Measurements from ENCODE around the gene RNF166. TPM values are rescaled to one million over a fixed set of nuclear protein-coding genes. Genes with fewer than 3 reads are reported as not detected.

RNF166 gene
- total RNA-seq, 2 experiments from 2014 or later = 80.7 to 82.4 TPM

DNA sequence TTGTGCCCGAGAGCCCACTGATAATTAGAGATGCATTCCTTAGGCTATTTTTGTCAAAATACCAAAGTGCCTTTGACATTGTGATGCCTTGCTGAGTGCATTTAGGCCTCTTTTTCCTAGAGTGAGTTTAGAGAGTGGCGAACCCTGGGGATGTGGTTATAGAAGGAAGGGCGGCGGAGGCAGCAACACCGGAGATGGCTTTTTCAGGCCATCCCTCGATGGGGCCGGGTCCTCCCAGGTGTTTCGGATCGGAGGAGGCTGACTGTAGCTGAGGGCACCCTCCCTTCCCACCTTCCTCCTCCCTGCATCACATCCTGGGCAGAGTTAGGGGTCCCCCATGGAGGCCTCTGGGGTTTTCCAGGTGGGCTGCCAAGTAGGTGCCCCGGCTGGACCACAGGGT lies 13.3 kb downstream of the RNF166 start:
- Mint-ChIP-seq H3K36me3 (ENCODE audit: low read depth) (peaks cover 4% of the 10 kb centered on the region), H3K4me3 (no peak overlapping the region), H3K4me1 (ENCODE audit: low read depth) (peaks cover 34% of the 10 kb centered on the region), H3K27ac (no peak overlapping the region), H3K9me3 (no peaks in the 10 kb centered on the region), H3K27me3 (no peaks in the 10 kb centered on the region)
- intact Hi-C loops (cut with micrococcal nuclease) = no loop called here
- ChIA-PET POLR2A (interaction anchor here (0.7 to 3.5 kb wide), 3 partner anchors 8 to 11 kb away, joined by 3 to 21 read pairs (median 6); no protein-coding TSS in a partner anchor), CTCF (no interaction called here)
- ATAC-seq (no peak), DNase-seq (no peak)
- TF ChIP-seq, protein P1, sequence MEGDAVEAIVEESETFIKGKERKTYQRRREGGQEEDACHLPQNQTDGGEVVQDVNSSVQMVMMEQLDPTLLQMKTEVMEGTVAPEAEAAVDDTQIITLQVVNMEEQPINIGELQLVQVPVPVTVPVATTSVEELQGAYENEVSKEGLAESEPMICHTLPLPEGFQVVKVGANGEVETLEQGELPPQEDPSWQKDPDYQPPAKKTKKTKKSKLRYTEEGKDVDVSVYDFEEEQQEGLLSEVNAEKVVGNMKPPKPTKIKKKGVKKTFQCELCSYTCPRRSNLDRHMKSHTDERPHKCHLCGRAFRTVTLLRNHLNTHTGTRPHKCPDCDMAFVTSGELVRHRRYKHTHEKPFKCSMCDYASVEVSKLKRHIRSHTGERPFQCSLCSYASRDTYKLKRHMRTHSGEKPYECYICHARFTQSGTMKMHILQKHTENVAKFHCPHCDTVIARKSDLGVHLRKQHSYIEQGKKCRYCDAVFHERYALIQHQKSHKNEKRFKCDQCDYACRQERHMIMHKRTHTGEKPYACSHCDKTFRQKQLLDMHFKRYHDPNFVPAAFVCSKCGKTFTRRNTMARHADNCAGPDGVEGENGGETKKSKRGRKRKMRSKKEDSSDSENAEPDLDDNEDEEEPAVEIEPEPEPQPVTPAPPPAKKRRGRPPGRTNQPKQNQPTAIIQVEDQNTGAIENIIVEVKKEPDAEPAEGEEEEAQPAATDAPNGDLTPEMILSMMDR (IDR thresholded peaks at IDR 0.05) = no peak

DNA sequence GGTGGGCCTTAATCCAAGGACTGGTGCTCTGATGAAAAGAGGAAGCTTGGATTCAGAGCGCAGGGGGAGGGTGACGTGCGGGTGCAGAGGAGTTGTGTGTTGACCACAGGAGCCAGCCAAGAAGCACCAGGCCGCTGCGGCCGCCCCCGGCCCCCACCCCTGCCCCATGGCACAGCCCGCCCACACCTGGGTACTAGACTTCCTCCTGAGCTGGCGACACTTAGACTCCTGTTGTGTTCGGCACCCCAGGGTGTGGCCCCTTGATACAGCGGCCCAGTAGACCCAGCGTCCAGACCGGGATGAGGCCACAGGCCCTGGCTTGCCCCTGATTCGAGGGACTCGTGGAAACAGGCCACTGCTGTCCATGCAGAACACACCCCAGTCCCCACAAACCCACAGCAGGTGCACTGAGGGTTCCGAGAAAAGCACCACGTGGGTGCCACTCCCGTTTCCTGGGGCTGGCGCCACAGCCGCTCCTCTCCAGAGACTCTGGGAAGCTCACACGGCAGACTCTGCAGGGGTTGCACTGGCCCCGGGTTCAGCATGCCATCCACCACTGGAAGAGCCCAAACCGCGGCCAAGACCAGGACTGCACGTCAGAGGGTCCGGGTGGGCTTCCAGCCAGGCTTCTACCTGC lies 14.2 kb downstream of the RNF166 start:
- TF ChIP-seq, protein P1 (IDR thresholded peaks at IDR 0.05) = no peak
- ATAC-seq (peak; percentile 34), DNase-seq (peak; percentile 47)
- POLR2A ChIA-PET = interaction anchor here (0.7 to 3.5 kb wide), 3 partner anchors 9 to 11 kb away, joined by 3 to 21 read pairs (median 6); no protein-coding TSS in a partner anchor
- intact Hi-C loops (cut with micrococcal nuclease) = no loop called here
- Mint-ChIP-seq H3K36me3 (ENCODE audit: low read depth) (no peaks in the 10 kb centered on the region), H3K27me3 (no peaks in the 10 kb centered on the region), H3K27ac (peak overlapping the region; percentile 66), H3K4me3 (no peak overlapping the region), H3K9me3 (no peaks in the 10 kb centered on the region), H3K4me1 (ENCODE audit: low read depth) (peaks cover 29% of the 10 kb centered on the region)
- CTCF ChIA-PET = interaction anchor here (0.7 kb wide), 1 partner anchor 51 kb away, joined by 3 read pairs; no protein-coding TSS in a partner anchor

DNA sequence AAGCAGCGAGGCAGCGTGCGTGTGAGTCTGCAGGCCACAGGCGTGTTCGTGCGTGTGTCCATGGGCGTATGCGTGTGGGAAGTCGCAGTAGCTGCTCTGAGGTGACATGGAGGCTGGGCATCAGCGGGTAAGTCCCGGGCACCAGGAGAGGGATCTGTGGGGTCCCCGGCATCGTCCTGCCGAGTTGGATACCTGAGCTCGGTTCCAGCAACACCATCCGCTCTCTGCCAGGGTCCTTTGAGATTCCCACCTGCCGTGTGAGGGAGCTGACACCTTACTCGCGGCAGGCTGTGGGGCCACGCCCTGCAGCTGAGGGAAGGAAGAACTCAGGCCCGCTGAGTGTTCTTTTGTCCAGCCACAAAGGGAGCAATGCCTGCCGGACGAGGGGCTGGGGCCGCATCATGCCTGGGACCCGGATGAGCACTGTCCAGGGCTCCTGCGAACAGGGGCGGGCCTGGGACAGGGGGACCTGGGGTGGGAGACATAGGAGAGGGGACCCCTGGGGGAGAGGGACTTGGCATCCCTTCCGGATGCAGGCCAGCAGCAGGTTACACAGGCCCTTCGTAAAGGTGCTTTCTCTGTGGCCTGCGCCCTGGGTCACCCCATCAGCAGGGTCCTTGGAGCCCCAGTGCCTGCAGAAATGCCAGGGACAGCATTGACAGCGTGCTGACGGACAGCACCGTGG lies 14.9 kb downstream of the RNF166 start:
- Mint-ChIP-seq H3K4me3 (no peak overlapping the region), H3K4me1 (ENCODE audit: low read depth) (peaks cover 29% of the 10 kb centered on the region), H3K9me3 (no peaks in the 10 kb centered on the region), H3K27ac (no peak overlapping the region), H3K36me3 (ENCODE audit: low read depth) (no peaks in the 10 kb centered on the region), H3K27me3 (no peaks in the 10 kb centered on the region)
- ChIA-PET POLR2A (interaction anchor here (0.5 to 3.5 kb wide), 4 partner anchors 9 to 14 kb away, joined by 3 to 21 read pairs (median 5); no protein-coding TSS in a partner anchor), CTCF (no interaction called here)
- TF ChIP-seq, protein P1 (IDR thresholded peaks at IDR 0.05) = no peak
- ATAC-seq (no peak), DNase-seq (no peak)
- intact Hi-C loops (cut with micrococcal nuclease) = no loop called here

DNA sequence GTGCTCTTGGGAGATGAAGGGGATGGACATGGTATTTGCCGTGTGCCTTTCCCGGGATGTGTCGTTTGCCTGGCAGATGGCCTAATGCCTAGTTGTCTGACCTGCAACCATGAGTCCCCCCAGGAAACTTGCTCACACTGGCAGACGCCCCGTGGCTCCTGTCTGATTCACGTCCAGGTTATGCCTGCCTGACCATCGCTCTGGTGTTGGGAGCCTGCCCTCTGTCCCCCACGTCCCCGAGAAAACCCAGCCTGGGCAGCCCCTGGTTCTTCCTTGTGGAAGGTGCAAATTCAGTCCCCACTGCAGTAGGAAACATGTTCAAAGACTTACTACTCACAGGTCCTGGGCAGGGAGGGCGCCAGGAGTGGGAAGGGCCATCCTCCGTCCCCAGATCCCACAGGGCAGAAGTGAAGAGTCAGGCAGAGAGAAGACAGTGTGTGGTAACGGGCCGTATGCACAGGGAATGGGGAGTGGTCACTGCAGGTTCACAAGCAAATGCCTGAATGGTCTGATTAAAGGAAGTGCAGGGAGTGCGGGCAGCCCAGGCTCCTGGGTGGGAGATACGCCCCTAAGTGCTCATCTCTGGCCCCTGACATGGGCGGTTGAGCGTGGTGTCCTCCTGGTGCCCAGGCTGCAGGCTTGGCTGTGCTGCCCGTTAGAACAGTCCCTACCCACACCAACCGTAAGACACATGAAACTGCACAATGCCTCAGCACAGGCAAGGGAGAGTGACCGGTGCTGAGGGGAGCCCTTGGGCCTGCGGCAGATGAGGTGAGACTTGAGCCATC lies 15.7 kb downstream of the RNF166 start:
- TF ChIP-seq, protein P1 (IDR thresholded peaks at IDR 0.05) = no peak
- peaks cover 29% of the 10 kb centered on the region for H3K4me1 Mint-ChIP-seq (ENCODE audit: low read depth)
- no peaks in the 10 kb centered on the region for H3K27me3 Mint-ChIP-seq
- H3K9me3 Mint-ChIP-seq = no peaks in the 10 kb centered on the region
- intact Hi-C loops (cut with micrococcal nuclease) = no loop called here
- ChIA-PET POLR2A (interaction anchor here (0.5 to 3.5 kb wide), 4 partner anchors 9 to 13 kb away, joined by 3 to 21 read pairs (median 5); no protein-coding TSS in a partner anchor), CTCF (no interaction called here)
- no peak overlapping the region for H3K4me3 Mint-ChIP-seq
- DNase-seq = no peak
- H3K36me3 Mint-ChIP-seq (ENCODE audit: low read depth) = no peaks in the 10 kb centered on the region
- H3K27ac Mint-ChIP-seq = no peak overlapping the region
- no peak for ATAC-seq
